ENCODE data around the gene LRRC1. TPM values are rescaled to one million over a fixed set of nuclear protein-coding genes. Genes with fewer than 3 reads are reported as not detected.

LRRC1 gene
- total and polyA plus RNA-seq, 4 donors, result 0.36 to 6.4 (median 0.94) TPM

DNA sequence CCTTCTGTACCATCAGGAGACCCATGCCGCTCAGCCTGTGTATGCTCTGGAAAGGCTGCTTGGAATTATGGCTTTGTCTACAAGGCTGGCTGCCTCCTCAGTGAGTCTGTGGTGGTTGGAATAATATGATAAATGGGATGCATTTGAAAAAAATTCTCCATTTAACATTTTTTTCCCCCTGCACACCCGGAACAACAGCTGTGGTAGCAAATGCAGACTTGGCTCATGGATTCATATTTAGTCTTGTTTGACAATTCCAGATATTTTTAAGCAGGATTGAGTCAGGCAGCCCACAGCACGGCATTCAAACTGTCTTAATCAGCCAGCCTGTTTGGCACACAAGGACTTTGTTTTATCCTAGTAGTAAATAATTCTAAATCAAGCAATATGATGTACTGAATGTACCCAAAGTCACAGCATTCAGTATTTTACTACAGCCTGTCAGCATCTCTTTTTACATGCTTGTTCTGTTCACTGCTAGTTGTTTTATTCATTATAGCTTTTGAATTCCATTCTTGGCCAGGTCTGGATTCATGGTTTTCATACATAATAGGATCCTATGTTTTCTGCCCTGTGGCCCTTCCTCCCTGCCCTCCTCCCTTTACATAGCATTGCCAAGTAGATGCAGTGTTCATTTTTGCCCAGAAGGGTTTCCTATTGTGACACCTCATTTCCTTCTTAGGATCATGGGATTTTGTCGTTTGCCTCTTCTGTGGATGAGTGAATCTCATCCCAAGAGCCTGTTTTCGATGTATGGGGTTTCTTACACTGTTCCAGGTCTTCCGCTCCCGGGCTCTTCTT lies 68.1 kb downstream of the LRRC1 start:
- Histone ChIP-seq H3K4me1 (ENCODE audit: control insufficient read depth in 4 of 4, insufficient read depth in 4 of 4, low read length in 3 of 4) (no peaks in the 10 kb centered on the region), H3K4me3 (ENCODE audit: low read depth in 1 of 3, low read length in 3 of 3) (no peak overlapping the region), H3K27me3 (ENCODE audit: control insufficient read depth in 4 of 4, insufficient read depth in 4 of 4, low read length in 3 of 4) (no peaks in the 10 kb centered on the region), H3K27ac (ENCODE audit: low read depth in 1 of 2, low read length in 2 of 2) (no peak overlapping the region), H3K9me3 (ENCODE audit: control insufficient read depth in 4 of 4, low read length in 3 of 4) (no peaks in the 10 kb centered on the region), H3K36me3 (ENCODE audit: control insufficient read depth in 4 of 4, insufficient read depth in 3 of 4, low read depth in 1 of 4, low read length in 3 of 4) (no peaks in the 10 kb centered on the region), H3K9ac (ENCODE audit: low read depth in 1 of 2, low read length in 2 of 2) (no peak overlapping the region)
- no peak for DNase-seq (ENCODE audit: low spot score)
- TF ChIP-seq NR2F2 (IDR thresholded peaks at IDR 0.05) (no peak), FOXA2 (IDR thresholded peaks at IDR 0.05) (no peak), SP1 (IDR thresholded peaks at IDR 0.05) (no peak), RAD21 (IDR thresholded peaks at IDR 0.05) (no peak)
- TF ChIP-seq, protein P1, sequence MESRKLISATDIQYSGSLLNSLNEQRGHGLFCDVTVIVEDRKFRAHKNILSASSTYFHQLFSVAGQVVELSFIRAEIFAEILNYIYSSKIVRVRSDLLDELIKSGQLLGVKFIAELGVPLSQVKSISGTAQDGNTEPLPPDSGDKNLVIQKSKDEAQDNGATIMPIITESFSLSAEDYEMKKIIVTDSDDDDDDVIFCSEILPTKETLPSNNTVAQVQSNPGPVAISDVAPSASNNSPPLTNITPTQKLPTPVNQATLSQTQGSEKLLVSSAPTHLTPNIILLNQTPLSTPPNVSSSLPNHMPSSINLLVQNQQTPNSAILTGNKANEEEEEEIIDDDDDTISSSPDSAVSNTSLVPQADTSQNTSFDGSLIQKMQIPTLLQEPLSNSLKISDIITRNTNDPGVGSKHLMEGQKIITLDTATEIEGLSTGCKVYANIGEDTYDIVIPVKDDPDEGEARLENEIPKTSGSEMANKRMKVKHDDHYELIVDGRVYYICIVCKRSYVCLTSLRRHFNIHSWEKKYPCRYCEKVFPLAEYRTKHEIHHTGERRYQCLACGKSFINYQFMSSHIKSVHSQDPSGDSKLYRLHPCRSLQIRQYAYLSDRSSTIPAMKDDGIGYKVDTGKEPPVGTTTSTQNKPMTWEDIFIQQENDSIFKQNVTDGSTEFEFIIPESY (IDR thresholded peaks at IDR 0.05), result no peak
- WGBS, result 83% methylated on average over 7 of the region's 7 CpGs

DNA sequence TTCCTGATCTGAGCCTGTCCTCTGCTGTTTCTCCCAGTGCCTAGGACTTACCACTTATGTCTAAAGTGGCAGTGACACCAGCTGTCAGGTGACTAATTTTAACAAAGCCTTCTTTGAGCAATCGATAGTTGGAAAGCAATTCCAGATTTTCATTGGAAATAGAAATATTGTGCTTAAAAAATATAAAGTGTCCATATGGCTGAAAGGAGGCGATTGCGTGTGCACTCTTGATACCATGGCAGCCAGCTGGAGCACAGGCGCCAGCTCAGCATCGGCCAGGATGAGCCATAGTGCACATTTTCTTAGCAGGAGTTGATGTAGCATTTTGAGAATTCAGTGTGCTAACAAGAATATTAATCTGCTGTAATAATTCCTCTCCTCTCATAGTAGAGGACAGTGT lies 70.0 kb downstream of the LRRC1 start:
- H3K9ac ChIP-seq (ENCODE audit: low read depth in 1 of 2, low read length in 2 of 2), result no peak overlapping the region
- no peak overlapping the region for H3K27ac ChIP-seq (ENCODE audit: low read depth in 1 of 2, low read length in 2 of 2)
- DNase-seq (ENCODE audit: low spot score), result no peak
- no peaks in the 10 kb centered on the region for H3K9me3 ChIP-seq (ENCODE audit: control insufficient read depth in 4 of 4, low read length in 3 of 4)
- WGBS, result 95% methylated on average over 5 of the region's 5 CpGs
- H3K36me3 ChIP-seq (ENCODE audit: control insufficient read depth in 4 of 4, insufficient read depth in 3 of 4, low read depth in 1 of 4, low read length in 3 of 4), result no peaks in the 10 kb centered on the region
- TF ChIP-seq EGR1 (IDR thresholded peaks at IDR 0.05; ENCODE audit: low read depth in 2 of 2) (no peak), FOXA2 (IDR thresholded peaks at IDR 0.05) (no peak), JUND (IDR thresholded peaks at IDR 0.05) (no peak), HNF4G (IDR thresholded peaks at IDR 0.05) (no peak), SP1 (IDR thresholded peaks at IDR 0.05) (no peak), RAD21 (IDR thresholded peaks at IDR 0.05) (no peak), YY1 (IDR thresholded peaks at IDR 0.05) (no peak), NR2F2 (IDR thresholded peaks at IDR 0.05) (no peak), FOXA1 (IDR thresholded peaks at IDR 0.05) (no peak)
- TF ChIP-seq, protein P2, sequence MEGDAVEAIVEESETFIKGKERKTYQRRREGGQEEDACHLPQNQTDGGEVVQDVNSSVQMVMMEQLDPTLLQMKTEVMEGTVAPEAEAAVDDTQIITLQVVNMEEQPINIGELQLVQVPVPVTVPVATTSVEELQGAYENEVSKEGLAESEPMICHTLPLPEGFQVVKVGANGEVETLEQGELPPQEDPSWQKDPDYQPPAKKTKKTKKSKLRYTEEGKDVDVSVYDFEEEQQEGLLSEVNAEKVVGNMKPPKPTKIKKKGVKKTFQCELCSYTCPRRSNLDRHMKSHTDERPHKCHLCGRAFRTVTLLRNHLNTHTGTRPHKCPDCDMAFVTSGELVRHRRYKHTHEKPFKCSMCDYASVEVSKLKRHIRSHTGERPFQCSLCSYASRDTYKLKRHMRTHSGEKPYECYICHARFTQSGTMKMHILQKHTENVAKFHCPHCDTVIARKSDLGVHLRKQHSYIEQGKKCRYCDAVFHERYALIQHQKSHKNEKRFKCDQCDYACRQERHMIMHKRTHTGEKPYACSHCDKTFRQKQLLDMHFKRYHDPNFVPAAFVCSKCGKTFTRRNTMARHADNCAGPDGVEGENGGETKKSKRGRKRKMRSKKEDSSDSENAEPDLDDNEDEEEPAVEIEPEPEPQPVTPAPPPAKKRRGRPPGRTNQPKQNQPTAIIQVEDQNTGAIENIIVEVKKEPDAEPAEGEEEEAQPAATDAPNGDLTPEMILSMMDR (IDR thresholded peaks at IDR 0.05; ENCODE audit: low read depth, low read length, missing input control), result no peak
- TF ChIP-seq, protein P3, sequence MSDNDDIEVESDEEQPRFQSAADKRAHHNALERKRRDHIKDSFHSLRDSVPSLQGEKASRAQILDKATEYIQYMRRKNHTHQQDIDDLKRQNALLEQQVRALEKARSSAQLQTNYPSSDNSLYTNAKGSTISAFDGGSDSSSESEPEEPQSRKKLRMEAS (IDR thresholded peaks at IDR 0.05), result no peak
- TF ChIP-seq, protein P1 (IDR thresholded peaks at IDR 0.05), result no peak
- TF ChIP-seq, protein P4, sequence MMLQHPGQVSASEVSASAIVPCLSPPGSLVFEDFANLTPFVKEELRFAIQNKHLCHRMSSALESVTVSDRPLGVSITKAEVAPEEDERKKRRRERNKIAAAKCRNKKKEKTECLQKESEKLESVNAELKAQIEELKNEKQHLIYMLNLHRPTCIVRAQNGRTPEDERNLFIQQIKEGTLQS (IDR thresholded peaks at IDR 0.05), result no peak
- TF ChIP-seq, protein P5, sequence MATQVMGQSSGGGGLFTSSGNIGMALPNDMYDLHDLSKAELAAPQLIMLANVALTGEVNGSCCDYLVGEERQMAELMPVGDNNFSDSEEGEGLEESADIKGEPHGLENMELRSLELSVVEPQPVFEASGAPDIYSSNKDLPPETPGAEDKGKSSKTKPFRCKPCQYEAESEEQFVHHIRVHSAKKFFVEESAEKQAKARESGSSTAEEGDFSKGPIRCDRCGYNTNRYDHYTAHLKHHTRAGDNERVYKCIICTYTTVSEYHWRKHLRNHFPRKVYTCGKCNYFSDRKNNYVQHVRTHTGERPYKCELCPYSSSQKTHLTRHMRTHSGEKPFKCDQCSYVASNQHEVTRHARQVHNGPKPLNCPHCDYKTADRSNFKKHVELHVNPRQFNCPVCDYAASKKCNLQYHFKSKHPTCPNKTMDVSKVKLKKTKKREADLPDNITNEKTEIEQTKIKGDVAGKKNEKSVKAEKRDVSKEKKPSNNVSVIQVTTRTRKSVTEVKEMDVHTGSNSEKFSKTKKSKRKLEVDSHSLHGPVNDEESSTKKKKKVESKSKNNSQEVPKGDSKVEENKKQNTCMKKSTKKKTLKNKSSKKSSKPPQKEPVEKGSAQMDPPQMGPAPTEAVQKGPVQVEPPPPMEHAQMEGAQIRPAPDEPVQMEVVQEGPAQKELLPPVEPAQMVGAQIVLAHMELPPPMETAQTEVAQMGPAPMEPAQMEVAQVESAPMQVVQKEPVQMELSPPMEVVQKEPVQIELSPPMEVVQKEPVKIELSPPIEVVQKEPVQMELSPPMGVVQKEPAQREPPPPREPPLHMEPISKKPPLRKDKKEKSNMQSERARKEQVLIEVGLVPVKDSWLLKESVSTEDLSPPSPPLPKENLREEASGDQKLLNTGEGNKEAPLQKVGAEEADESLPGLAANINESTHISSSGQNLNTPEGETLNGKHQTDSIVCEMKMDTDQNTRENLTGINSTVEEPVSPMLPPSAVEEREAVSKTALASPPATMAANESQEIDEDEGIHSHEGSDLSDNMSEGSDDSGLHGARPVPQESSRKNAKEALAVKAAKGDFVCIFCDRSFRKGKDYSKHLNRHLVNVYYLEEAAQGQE (IDR thresholded peaks at IDR 0.05), result no peak
- H3K4me1 ChIP-seq (ENCODE audit: control insufficient read depth in 4 of 4, insufficient read depth in 4 of 4, low read length in 3 of 4), result no peaks in the 10 kb centered on the region
- no peaks in the 10 kb centered on the region for H3K27me3 ChIP-seq (ENCODE audit: control insufficient read depth in 4 of 4, insufficient read depth in 4 of 4, low read length in 3 of 4)
- no peak overlapping the region for H3K4me3 ChIP-seq (ENCODE audit: low read depth in 1 of 3, low read length in 3 of 3)

Data from liver (tissue), 9 donors.